Adrenal gland (tissue), 5 donors: ENCODE data around the gene NDUFV3.
"Not testable (repeated sequence)": the region's sequence is repeated elsewhere in the genome, so short reads cannot be mapped to it uniquely, and the experiment has no call there.

Source experiments
- CTCF ChIP-seq, 6 experiments: fragments of 450-650 bp in 4 of 6; fragments of 200-600 bp in 2 of 6; sonication (generic) in 1 of 6; IDR thresholded peaks; 1 replicate in 5 of 6; 2 replicates in 1 of 6; pipeline versions ENCODE4 v1.5.1 to v1.8.0; 2016 to 2021; ENCODE audit warnings: antibody characterized with exemption in 6 of 6, mild to moderate bottlenecking in 2 of 6, moderate library complexity in 1 of 6
- POLR2A ChIP-seq, 2 donors: fragments of 450-650 bp; IDR thresholded peaks; one replicate each; pipeline ENCODE4 v1.6.1; 2017; ENCODE audit warnings: antibody characterized with exemption in 2 of 2, mild to moderate bottlenecking in 2 of 2, moderate library complexity in 1 of 2
- donor health status: DM: no; HTN: no; CAD: no.

DNA sequence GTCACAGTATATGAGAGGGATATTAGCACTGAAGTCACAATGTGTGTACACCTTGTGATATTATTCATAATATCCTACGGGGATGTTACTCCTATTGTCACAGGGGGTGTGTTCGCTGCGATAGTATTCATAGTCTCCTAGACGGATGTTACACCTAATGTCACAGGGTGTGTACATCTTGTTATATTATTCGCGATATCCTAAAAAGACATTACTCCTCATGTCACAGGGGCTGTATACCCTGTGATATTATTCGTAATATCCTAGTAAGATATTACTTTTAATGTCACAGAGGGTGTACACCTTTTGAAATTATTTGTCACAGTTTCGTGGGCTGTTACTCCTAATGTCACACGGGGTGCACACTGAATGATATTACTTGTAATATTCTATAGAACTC is 58.1 kb downstream of the NDUFV3 start:
- not testable (repeated sequence) for TF ChIP-seq POLR2A, CTCF (IDR thresholded peaks at IDR 0.05)
